ENCODE measurements around the gene SLC12A6. TPM values are rescaled to one million over a fixed set of nuclear protein-coding genes. Genes with fewer than 3 reads are reported as not detected.

The SLC12A6 gene
- total and polyA plus RNA-seq, 5 experiments from 2014 or later: 4.0 to 138 (median 13.3) TPM

DNA sequence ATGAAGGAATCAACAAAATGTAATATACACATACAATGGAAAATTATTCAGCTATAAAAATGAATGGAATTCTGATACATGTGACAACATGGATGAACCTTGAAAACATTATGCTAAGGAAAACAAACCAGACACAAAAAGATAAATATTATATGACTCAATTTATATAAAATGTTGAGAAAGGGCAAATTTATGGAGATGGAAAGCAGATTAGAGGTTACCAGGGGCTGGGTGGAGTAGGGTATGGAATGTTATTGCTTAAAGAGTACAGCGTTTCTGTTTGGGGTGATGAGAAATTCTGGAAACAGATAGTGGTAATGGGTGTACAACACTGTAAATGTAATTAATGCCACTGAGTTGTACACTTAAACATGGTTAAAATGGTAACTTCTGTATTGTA lies 61.9 kb downstream of the SLC12A6 start:
- POLR2A ChIA-PET: no interaction called here
- peaks cover 0 to 2% (median 0%) of the 10 kb centered on the region in 9 donors for H3K9me3 Mint-ChIP-seq
- ATAC-seq: no peak
- peaks cover 0 to 48% (median 6%) of the 10 kb centered on the region in 3 donors for H3K36me3 Mint-ChIP-seq
- no peak for DNase-seq
- H3K27ac Mint-ChIP-seq: peak overlapping the region in 2 of 10 donors; percentile 13 to 43
- no peaks in the 10 kb centered on the region for H3K27me3 Mint-ChIP-seq
- H3K4me1 Mint-ChIP-seq: peaks cover 7 to 37% (median 23%) of the 10 kb centered on the region in 4 donors
- no peak overlapping the region for H3K4me3 Mint-ChIP-seq

DNA sequence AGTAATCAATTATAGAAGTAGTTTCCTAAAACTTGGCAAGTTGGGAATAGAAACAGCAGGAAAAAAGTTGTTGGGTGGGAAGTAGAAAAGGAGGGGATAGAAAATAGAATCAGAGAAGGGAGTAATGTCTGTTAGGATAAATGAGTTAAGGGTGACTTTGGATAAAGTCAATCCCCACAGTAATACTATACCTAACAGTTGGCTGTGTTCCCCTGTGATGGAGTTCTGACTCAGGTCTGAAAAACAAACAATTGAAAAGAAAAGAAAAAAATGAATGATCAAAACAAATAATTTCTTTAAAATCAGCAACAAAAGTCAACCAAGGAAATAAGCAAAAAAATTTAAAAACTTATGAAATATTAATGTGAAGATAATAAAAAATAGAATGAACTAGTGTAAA lies 62.4 kb downstream of the SLC12A6 start:
- Mint-ChIP-seq H3K36me3 (peaks cover 0 to 50% (median 3%) of the 10 kb centered on the region in 3 donors), H3K27me3 (no peaks in the 10 kb centered on the region), H3K4me3 (no peak overlapping the region), H3K27ac (peak overlapping the region in 2 of 10 donors; percentile 21 to 29), H3K4me1 (peaks cover 6 to 33% (median 18%) of the 10 kb centered on the region in 4 donors), H3K9me3 (no peaks in the 10 kb centered on the region)
- DNase-seq (no peak), ATAC-seq (no peak)
- POLR2A ChIA-PET: no interaction called here

DNA sequence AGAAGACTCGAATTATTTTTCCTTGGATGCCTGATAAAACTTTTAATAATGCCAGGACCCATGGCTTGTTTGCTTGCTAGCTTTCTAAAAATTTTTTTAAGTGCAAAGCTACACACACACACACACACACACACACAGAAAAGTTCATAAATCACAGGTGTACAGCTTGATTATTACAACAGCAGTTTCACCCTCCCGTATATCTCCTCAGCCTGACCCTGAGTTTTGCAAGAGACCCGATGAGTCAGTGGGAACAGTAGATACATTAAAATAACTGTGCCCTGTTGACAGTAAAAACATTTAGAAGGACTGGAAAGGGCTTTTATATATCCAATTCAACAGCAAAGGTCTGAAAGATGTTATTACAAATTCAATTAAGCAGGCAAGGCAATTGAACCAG lies 66.1 kb downstream of the SLC12A6 start:
- POLR2A ChIA-PET: no interaction called here

DNA sequence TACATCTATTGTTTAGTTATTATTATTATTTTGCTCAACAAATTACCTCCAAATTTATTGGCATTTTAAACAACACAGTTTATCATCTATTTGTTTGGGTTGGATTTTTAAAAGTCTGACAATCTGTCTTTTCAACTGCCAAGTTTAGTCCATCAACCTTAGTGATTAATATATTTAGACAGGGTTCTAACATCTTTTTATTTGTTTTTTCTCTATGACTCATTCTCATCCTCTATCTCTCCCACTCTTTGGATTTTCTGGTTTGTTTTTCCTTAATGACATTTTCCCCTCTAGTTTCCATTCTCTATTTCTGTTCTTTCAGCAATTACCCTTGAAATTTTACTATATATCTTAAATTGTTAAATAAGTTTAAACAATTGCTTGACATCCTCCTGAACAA lies 70.8 kb downstream of the SLC12A6 start:
- Mint-ChIP-seq H3K4me3 (no peak overlapping the region), H3K4me1 (peaks cover 6 to 11% (median 9%) of the 10 kb centered on the region in 4 donors), H3K27ac (peak overlapping the region in 5 of 10 donors; percentile 16 to 69 (median 28)), H3K36me3 (peaks cover 0 to 43% (median 0%) of the 10 kb centered on the region in 3 donors), H3K9me3 (no peaks in the 10 kb centered on the region), H3K27me3 (no peaks in the 10 kb centered on the region)
- DNase-seq (no peak), ATAC-seq (no peak)
- POLR2A ChIA-PET: no interaction called here

More for the DNA sequence above, 66.1 kb downstream of the SLC12A6 start:
- H3K27ac Mint-ChIP-seq: peak overlapping the region in 5 of 10 donors; percentile 9 to 61 (median 48)
- no peaks in the 10 kb centered on the region for H3K9me3 Mint-ChIP-seq
- no peaks in the 10 kb centered on the region for H3K27me3 Mint-ChIP-seq
- ATAC-seq (no peak), DNase-seq (no peak)
- H3K4me3 Mint-ChIP-seq: no peak overlapping the region
- peaks cover 0 to 14% (median 4%) of the 10 kb centered on the region in 4 donors for H3K4me1 Mint-ChIP-seq
- H3K36me3 Mint-ChIP-seq: peaks cover 0 to 54% (median 3%) of the 10 kb centered on the region in 3 donors

DNA sequence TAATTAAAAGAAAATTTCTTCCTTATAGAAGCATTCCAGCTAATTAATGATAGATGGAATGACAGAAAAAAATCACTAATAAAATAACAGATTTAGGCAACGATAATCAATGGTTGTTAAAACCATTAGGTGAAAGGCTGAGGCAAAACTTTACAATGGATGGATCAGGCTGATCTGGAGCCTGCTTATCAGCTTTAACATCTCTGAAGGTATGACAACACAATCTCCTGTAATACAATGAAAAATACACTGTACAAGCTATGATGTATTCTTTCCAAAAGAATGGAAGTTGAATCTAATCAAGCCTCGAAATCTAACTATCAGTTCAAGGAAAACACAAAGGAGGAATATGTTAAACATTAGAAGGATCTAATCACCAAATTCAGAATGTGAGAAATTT lies 73.5 kb downstream of the SLC12A6 start:
- no peaks in the 10 kb centered on the region for H3K9me3 Mint-ChIP-seq
- ATAC-seq: no peak
- H3K4me1 Mint-ChIP-seq: peaks cover 5 to 8% (median 6%) of the 10 kb centered on the region in 4 donors
- POLR2A ChIA-PET: interaction anchor here (1.1 kb wide), 1 partner anchor 73 kb away, joined by 4 read pairs; the partner anchor contains the start of gene SLC12A6
- H3K27ac Mint-ChIP-seq: peak overlapping the region in 5 of 10 donors; percentile 6 to 85 (median 37)
- DNase-seq: no peak
- peaks cover 0 to 41% (median 0%) of the 10 kb centered on the region in 3 donors for H3K36me3 Mint-ChIP-seq
- no peaks in the 10 kb centered on the region for H3K27me3 Mint-ChIP-seq
- H3K4me3 Mint-ChIP-seq: no peak overlapping the region

DNA sequence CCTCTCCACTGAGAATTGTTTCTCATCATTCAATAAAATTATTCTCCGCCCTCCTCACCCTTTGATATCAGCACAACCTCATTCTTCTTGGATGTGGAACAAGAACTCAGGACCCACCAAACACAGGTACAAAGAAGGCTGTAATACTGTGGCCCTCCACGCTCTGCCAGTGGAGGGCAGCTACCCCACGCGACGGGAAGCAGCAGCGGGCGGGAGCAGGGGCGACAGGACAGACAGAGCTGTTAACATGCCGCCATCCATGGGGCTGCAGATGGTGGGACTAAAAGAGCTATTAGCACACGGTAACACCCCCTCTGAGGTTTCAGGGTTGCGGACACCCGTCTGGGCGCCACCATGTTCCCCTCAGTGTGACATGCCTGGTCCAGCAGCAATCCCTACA lies 75.2 kb downstream of the SLC12A6 start:
- DNase-seq (no peak), ATAC-seq (no peak)
- peak overlapping the region in 6 of 10 donors; percentile 40 to 84 (median 56) for H3K27ac Mint-ChIP-seq
- no peaks in the 10 kb centered on the region for H3K9me3 Mint-ChIP-seq
- peaks cover 3 to 13% (median 7%) of the 10 kb centered on the region in 4 donors for H3K4me1 Mint-ChIP-seq
- POLR2A ChIA-PET: no interaction called here
- H3K36me3 Mint-ChIP-seq: peaks cover 0 to 53% (median 6%) of the 10 kb centered on the region in 3 donors
- no peak overlapping the region for H3K4me3 Mint-ChIP-seq
- H3K27me3 Mint-ChIP-seq: no peaks in the 10 kb centered on the region

DNA sequence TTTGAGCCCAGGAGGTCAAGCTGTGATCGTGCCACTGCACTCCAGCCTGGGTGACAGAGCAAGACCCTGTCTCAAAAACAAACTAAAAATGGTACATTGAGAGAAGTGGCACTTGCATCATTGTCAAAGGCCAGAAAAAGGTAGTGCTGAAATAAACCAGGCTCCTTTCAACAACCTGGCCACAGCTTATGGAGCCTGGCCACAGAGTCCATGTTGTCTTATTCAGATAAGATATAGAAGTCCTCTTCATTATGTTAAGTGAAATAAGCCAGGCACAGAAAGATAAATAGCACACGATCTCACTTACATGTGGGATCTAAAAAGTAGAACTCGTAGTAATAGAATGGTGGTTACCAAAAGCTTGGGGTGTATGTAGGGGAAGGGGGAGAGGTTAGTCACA lies 78.0 kb downstream of the SLC12A6 start:
- peak overlapping the region in 4 of 10 donors; percentile 1 to 34 (median 11) for H3K27ac Mint-ChIP-seq

DNA sequence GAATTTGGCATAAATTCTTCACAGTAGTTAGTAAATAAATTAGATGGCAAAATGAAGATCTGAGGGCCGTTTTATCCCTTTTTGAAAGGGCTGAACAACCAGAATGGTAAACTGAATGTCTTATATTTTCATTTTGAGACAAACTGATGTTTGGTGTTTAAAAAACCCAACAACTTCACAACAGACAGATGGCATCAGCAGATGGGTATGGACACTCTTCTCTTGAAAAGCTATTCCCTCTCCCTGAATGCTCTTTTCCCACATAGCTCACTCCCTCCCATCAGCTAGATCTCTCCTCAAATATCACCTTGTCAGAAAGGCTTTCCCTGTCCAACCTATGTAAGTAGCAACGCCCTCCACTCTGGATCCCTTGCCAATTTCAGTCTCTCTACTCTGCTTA lies 79.4 kb downstream of the SLC12A6 start:
- peaks cover 0 to 11% (median 2%) of the 10 kb centered on the region in 4 donors for H3K4me1 Mint-ChIP-seq
- H3K4me3 Mint-ChIP-seq: no peak overlapping the region
- no peaks in the 10 kb centered on the region for H3K9me3 Mint-ChIP-seq
- H3K27ac Mint-ChIP-seq: peak overlapping the region in 9 of 10 donors; percentile 20 to 76 (median 38)
- no peaks in the 10 kb centered on the region for H3K27me3 Mint-ChIP-seq
- ATAC-seq (no peak), DNase-seq (no peak)
- H3K36me3 Mint-ChIP-seq: peaks cover 5 to 81% (median 16%) of the 10 kb centered on the region in 3 donors
- POLR2A ChIA-PET: no interaction called here

More for the DNA sequence above, 78.0 kb downstream of the SLC12A6 start:
- H3K4me3 Mint-ChIP-seq: no peak overlapping the region
- ATAC-seq: no peak
- peaks cover 0 to 11% (median 3%) of the 10 kb centered on the region in 4 donors for H3K4me1 Mint-ChIP-seq
- POLR2A ChIA-PET: no interaction called here
- DNase-seq: no peak
- peaks cover 5 to 73% (median 14%) of the 10 kb centered on the region in 3 donors for H3K36me3 Mint-ChIP-seq
- no peaks in the 10 kb centered on the region for H3K27me3 Mint-ChIP-seq
- no peaks in the 10 kb centered on the region for H3K9me3 Mint-ChIP-seq

DNA sequence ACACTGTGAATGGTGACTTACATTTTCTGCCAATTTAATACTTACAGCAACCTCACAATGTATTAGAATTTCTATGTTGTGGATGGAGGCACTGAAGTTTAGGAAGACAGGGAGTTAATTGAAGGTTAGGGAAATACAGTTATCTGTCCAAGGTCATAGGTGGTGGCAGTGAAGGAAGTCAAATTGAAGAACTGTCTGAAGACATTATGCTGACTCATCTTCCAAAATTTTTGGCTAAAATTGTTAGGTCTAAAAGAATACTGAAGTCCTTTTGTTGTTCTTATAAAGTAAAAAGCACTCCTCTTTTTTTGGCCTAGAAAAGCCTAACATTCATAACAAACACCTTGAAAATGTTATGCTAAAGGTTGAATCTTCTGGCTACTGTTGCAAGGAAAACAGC lies 85.0 kb downstream of the SLC12A6 start:
- Mint-ChIP-seq H3K9me3 (no peaks in the 10 kb centered on the region), H3K27ac (peak overlapping the region in 1 of 10 donors; percentile 3), H3K27me3 (no peaks in the 10 kb centered on the region), H3K4me3 (no peak overlapping the region), H3K36me3 (peaks cover 5 to 91% (median 24%) of the 10 kb centered on the region in 3 donors), H3K4me1 (peaks cover 0 to 4% (median under 1%) of the 10 kb centered on the region in 4 donors)
- POLR2A ChIA-PET: interaction anchor here (0.6 kb wide), 1 partner anchor 75 kb away, joined by 4 read pairs; no protein-coding TSS in a partner anchor
- no peak for ATAC-seq
- no peak for DNase-seq

DNA sequence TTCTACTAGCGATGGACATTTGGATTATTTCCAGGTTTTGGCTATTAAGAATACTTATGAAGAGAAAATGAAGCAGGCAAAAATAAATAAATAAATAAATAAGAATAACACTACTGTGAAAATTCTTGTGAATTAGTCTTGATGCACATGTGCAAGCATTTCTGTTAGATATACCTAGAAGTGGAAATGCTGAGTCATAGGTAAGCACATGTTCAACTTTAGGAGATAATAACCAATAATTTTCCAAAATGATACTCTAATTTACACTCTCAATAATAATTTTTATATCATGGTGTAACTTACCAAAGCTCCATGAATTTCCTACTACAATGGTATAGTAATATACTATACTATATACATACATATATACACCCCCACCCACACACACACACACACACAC lies 89.4 kb downstream of the SLC12A6 start:
- H3K27me3 Mint-ChIP-seq: no peaks in the 10 kb centered on the region
- DNase-seq: no peak
- no peak for ATAC-seq
- H3K9me3 Mint-ChIP-seq: no peaks in the 10 kb centered on the region
- peaks cover 0 to 87% (median 18%) of the 10 kb centered on the region in 3 donors for H3K36me3 Mint-ChIP-seq
- H3K4me3 Mint-ChIP-seq: no peak overlapping the region
- POLR2A ChIA-PET: interaction anchor here (0.6 kb wide), 1 partner anchor 1168 kb away, joined by 3 read pairs; no protein-coding TSS in a partner anchor
- H3K4me1 Mint-ChIP-seq: peaks cover 0 to 4% (median 2%) of the 10 kb centered on the region in 4 donors
- no peak overlapping the region for H3K27ac Mint-ChIP-seq

DNA sequence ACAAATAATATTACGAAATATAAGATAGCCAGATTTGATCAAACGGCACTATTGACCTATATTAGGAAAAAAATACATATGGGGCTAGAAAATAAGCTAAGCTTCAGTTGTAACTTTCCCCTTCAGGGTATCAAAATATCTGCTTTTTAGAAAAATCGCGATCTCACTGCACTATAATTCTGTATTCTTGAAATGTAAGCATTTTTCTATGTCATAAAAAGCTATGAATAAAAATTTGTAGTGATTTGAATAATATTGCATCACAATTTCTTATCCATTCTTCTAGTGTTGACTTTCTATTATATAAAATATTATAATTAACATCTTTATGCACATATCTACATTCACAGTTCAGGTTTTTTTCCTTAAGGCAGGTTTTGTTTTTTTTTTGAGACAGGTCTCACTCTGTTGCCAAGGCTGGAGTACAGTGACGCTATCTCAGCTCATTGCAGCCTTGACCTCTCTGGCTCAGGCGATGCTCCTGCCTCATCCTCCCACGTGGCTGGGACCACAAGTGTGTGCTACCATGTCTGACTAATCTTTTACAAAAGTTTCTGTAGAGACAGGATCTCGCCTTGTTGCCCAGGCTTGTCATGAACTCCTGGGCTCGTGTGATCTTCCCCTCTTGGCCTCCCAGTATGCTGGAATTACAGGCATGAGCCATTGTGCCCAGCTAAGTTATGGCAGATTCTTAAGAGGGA lies 91.2 kb downstream of the SLC12A6 start:
- Mint-ChIP-seq H3K27me3 (no peaks in the 10 kb centered on the region), H3K9me3 (no peaks in the 10 kb centered on the region), H3K36me3 (peaks cover 0 to 85% (median 12%) of the 10 kb centered on the region in 3 donors), H3K27ac (peak overlapping the region in 4 of 10 donors; percentile 5 to 68 (median 42)), H3K4me1 (peaks cover 0 to 8% (median 3%) of the 10 kb centered on the region in 4 donors), H3K4me3 (no peak overlapping the region)
- POLR2A ChIA-PET: interaction anchor here (0.5 kb wide), 1 partner anchor 62 kb away, joined by 5 read pairs; no protein-coding TSS in a partner anchor
- DNase-seq (no peak), ATAC-seq (no peak)

DNA sequence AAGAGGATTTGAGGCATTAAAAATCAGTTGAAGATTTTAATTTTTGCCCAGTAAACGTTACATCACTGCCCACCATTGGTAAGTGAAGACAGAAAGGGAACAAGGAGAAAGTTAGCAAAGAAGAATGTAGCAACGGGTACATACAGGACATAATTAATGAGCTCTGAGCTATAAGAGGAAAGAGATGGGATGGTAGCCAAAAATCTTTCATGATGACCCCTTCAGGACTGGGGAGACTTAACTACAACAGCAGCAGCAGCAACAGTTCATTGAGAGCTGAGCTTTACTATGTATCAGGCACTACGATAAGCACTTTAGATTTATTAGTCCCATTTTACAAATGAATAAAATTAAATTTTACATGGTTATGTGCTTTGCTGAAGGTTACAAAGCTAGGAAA lies 94.4 kb downstream of the SLC12A6 start:
- peaks cover 0 to 91% (median 6%) of the 10 kb centered on the region in 3 donors for H3K36me3 Mint-ChIP-seq
- H3K27ac Mint-ChIP-seq: peak overlapping the region in 4 of 10 donors; percentile 9 to 89 (median 18)
- no peak for ATAC-seq

DNA sequence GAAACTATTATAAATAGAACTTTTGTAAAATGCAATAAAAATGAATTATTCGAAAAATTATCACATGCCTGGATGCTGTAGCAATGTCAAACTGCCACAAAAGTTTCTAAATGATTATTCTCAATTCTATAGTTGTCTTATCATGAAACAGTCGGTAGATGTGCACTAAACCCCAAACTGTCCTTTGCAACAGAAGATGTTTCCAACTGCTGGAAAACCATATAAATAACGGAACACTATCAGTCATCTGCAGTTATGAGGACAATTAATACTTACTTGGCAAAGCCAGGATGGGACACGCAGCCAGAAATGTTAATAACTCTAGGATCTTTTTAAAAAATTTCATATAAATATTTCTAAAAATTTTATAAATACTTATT lies 95.3 kb downstream of the SLC12A6 start:
- DNase-seq (no peak), ATAC-seq (no peak)
- peaks cover 0 to 93% (median 9%) of the 10 kb centered on the region in 3 donors for H3K36me3 Mint-ChIP-seq
- peaks cover 0 to 8% (median 4%) of the 10 kb centered on the region in 4 donors for H3K4me1 Mint-ChIP-seq
- POLR2A ChIA-PET: interaction anchor here (0.9 to 1.8 kb wide), 3 partner anchors 97 to 125 kb away, joined by 3 to 11 read pairs (median 3); partner anchors contain the start of gene LPCAT4
- H3K27ac Mint-ChIP-seq: peak overlapping the region in 3 of 10 donors; percentile 27 to 54 (median 47)
- no peaks in the 10 kb centered on the region for H3K27me3 Mint-ChIP-seq
- no peaks in the 10 kb centered on the region for H3K9me3 Mint-ChIP-seq
- no peak overlapping the region for H3K4me3 Mint-ChIP-seq

More for the DNA sequence above, 94.4 kb downstream of the SLC12A6 start:
- no peaks in the 10 kb centered on the region for H3K9me3 Mint-ChIP-seq
- no peak for DNase-seq
- H3K4me3 Mint-ChIP-seq: no peak overlapping the region
- H3K4me1 Mint-ChIP-seq: peaks cover 0 to 8% (median 4%) of the 10 kb centered on the region in 4 donors
- POLR2A ChIA-PET: interaction anchor here (0.6 kb wide), 1 partner anchor 132 kb away, joined by 4 read pairs; no protein-coding TSS in a partner anchor
- no peaks in the 10 kb centered on the region for H3K27me3 Mint-ChIP-seq
